ENCODE measurements around the gene ZNF569.
A peak's percentile ranks its signal among the peaks of the same experiment; 100 is the strongest.
"Not testable (repeated sequence)": the region's sequence is repeated elsewhere in the genome, so short reads cannot be mapped to it uniquely, and the experiment has no call there.

Gene ZNF569

DNA sequence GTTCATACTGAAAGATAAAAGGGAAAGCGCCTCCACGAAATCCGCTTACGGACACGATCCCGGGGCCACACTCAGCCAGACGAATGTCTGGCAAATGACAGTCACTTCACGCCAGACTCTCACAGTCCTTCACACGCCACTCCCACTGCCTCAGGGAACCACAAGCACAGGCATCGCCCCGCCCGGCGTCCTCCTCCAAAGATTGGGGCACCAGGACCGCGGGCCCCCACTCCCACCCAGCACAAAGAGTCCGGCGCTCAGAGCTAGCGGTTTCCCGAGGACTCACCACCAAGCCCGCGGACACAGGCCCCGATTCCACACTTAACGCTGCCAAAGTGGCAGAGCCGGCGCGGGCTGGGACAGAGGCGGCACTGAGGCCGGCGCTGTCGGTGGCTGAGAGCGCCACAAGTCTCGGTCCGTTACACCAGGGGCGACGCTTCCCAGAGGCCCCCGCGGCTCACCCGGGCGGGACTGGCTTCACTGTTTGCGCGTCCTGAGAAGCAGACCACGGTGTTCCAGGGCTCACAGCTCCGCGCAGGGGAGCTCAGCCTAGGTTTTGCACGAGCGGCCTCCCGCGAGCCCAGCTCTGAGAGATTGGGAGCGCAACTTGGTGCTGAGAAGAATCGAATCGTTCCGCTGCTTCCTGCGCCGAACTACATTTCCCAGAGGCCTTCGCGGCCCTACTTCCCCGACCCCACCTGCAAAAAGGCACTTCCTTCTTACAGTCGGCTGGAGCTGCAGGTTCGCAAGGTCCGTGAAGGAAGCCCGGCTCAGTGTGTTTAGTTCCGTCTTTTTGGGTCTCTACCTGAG is at the start of gene ZNF569:
ZNF569 (minus strand) TSS at position 647 of the 810 bp plus-strand sequence. CDS start 22,523 bp downstream, outside the sequence.
- peak; percentile 96 for DNase-seq

DNA sequence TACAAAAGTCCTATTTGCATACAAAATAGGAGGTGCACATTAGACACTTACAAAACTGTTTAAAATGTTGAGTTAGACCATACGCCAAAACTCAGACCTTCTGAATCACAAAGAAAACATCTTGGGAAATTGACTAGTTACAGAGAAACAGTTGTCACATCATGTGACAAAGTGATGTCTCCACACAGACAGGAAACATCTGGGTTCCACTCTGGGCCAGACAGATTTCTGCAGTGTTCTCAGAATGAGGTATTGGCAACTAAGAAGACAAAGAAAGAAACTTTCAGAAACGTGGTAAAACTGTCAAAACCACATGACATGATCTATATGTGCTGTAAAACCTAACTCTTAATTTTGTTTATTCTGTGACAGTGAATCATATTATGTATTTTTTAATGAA is 46.2 kb upstream of the ZNF569 start:
- DNase-seq: no peak

DNA sequence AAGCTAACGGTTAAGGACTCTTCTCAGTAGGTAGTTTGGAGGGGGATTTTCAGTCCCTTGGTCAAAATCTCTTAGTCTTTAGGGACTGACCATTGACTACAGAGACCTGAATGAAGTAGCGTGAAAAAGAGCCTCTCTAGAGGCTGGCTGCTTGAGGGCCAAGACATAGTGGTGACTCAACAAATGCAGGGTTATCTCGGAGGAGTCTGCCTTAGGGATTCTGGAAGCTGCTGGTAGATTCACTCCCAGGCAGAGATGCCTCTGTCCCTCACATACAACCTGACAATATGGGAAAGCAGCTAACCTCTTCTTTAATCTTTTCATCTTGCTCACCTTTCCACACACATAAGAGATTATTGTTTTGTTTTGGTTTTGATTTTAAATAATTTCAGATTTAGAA is 44.6 kb upstream of the ZNF569 start:
- DNase-seq: no peak

DNA sequence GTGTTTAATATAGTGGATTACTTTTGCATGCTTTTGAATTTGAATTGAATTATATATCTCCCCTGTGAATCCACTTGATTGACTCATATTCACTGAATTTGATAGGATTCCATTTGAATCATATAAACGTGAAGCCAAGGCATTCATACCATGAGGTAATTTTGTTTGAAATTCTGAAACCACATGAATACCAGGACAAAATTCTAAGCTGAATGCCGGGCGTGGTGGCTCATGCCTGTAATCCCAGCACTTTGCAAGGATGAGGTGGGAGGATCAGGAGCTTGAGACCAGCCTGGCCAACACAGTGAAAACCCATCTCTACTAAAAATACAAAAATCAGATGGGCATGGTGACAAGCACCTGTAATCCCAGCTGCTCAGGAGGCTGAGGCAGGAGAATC is 43.9 kb upstream of the ZNF569 start:
- no peak for DNase-seq

DNA sequence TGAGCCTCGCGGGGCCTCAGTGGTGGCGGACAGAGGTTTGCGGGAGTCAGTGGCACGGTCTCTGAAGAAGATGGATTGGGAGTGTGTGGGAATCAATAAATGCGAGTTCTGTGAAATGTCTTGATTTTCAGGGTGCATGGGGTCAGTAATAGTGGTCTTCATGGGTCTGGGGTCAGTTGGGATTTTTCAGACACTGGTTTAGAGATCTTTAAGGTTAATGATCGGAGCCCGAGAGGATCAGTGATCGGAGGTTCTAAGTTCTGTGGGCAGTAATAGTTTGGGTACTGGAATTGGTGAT is 39.9 kb upstream of the ZNF569 start:
- no peak for DNase-seq

DNA sequence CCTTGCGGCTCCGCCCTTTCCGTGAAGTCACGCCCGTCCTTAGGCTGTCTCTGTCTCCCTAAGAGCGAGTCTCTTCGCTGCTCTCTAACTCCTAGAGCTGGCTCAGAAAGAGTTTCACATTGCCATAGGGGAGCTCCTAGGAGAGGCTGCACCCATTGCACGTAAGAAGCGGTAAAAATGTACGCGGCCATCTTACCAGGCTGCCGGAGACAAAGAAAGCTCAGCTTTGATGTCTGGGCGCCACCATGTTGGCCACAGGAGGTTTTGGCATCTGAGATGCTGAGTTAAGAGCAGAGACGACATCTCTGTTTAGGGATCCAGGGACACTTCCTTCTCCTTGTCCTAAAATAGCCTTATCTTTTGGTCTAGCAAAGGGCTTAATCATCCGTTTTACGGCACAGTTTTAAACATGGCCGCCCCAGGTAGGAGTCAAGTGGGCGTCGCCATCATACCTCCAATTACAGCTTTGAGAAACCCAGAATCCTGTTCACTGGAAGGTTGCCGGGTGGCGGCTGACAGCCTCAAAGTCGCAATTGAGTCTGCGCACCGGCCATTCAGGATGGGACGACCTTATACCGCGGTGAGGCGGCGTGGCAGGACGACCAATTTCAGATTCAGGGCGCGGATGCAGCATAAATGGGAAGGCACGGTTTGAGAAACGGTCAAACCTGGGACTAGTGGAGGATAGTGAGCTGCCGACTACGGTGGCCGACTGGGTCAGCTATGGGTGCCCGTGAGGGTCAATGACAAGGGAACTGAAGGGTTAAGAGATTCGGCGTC is 39.3 kb upstream of the ZNF569 start, which contains the start of gene ZNF793:
ZNF793 (plus strand) TSS at position 553 of the 780 bp plus-strand sequence. CDS start 16,501 bp downstream, outside the sequence.
- peak; percentile 86 for DNase-seq

DNA sequence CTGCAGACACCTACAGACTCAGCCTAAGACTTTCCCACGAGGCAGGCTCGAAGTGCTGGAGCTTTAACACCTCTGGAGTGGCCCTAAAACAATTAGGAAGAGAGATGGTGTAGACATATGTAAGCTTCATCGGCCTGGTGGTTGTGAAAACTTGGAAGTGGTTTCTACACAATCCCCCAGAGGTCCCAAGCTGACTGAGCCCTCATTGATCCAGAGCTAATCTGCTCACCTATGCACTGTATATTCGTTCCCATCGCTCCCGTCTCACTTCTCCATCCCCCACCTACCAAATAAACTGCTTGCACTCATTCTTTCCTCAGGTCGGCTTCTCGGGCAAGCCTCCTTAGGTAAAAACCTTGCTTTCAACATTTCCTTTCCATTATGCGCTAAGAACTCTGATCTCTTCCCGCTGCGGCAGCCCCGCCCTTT is 38.7 kb upstream of the ZNF569 start:
- peak; percentile 20 for DNase-seq

DNA sequence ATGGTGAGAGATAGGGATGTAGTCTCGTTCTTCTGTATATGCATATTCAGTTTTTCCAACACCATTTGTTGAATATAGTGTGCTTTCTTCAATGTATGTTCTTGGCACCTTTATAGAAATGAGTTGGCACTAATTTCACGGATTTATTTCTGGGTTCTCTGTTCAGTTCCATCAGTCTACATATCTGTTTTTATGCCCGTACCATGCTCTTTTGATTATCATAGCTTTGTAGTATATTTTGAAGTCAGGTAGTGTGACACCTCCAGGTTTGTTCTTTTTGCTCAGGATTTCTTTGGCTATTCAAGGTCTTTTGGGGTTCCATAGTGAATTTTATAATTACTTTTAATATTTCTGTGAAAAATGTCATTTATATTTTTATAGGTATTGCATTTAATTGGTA is 25.0 kb upstream of the ZNF569 start:
- no peak for DNase-seq

DNA sequence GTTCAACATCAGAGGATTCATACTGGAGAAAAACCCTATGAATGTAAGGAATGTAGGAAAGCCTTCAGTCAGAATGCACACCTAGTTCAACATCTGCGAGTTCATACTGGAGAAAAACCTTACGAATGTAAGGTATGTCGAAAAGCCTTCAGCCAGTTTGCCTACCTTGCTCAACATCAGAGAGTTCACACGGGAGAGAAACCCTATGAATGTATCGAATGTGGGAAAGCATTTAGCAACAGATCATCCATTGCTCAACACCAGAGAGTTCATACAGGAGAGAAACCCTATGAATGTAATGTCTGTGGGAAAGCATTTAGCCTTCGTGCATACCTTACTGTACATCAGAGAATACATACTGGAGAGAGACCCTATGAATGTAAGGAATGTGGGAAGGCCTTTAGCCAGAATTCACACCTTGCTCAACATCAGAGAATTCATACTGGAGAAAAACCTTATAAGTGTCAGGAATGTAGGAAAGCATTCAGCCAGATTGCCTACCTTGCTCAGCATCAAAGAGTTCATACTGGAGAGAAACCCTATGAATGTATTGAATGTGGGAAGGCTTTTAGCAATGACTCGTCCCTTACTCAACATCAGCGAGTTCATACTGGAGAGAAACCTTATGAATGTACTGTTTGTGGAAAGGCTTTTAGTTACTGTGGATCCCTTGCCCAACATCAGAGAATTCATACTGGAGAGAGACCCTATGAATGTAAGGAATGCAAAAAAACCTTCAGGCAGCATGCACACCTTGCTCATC is 17.3 kb upstream of the ZNF569 start:
- DNase-seq: no peak

DNA sequence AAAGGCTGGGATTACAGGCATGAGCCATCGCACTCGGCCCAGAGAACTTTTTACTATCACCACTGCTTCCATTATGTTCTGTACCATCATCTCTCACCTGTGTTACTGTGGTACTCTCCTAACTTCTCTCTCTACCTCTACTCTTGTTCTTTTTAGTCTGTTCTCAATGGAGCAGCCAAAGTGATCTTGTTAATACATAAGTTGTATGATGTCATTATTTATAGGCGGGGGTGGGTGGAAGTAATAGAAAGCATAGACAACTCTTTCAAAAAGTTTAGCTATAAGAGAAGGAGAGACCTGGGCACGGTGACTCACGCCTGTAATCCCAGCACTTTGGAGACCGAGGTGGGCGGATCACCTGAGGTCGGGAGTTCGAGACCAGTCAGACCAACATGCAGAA is 4.9 kb upstream of the ZNF569 start:
- no peak for DNase-seq

DNA sequence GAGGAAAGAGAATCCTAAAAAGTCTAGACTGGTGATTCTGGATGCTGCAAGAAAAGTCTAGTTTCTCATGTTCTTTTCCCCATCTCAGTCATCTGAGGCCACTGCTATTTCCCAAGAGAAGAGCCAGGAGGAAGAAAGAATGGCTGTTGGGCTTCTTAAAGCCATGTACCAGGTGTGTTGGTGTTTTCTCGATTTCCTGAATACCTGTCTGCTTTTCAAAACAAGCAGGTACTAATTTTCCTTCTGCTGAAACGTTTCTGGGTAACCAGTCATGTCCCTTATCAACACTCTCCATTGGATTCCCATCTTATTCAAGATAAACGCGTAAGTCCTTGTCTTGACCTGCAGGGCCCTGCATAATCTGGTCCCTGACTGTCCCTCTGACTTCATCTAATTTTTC is 3.0 kb upstream of the ZNF569 start:
- DNase-seq: no peak

DNA sequence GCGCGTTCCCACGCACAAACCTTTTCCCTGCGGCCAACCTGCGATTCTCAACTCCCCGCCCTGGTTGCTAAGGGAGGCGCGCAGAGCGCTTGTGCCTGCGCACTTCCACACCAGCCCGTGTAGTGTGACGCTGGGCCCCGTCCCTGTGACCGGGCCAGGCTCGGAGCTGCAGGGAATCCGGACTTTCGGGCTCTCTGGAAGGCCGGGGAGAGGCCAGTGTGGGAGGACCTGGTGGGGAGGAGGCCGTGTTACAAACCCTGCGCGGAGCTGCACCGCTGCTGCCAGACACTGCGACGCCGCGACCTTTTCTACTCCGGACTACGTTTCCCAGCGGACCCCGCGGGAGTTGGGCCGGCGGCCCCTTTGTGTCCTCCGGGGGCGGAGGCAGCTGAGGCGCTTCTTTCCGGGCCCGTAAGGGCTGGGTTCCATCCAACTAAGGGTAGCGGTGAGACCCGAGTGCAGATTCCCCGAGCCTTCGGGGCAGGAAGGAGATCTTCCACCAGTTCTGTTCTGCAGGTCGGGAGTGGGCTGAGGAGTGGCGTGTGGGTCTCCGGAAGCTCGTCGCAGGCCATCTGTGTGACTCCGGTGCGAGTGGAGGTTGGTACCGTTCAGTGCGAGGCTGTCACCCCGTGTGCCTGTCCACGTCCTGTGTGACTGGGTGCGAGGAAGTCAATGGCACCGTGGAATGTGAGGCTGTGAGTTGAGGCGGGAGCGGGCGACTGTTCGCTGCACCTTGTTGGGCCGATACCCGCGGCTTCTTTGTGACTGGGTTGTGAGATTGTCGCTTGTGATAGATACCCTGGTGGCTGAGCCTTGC is 1.9 kb upstream of the ZNF569 start, which contains the start of gene ZNF570:
ZNF570 (plus strand) TSS at position 396 of the 817 bp plus-strand sequence. CDS start 999 bp downstream, outside the sequence.
- peak; percentile 85 for DNase-seq

DNA sequence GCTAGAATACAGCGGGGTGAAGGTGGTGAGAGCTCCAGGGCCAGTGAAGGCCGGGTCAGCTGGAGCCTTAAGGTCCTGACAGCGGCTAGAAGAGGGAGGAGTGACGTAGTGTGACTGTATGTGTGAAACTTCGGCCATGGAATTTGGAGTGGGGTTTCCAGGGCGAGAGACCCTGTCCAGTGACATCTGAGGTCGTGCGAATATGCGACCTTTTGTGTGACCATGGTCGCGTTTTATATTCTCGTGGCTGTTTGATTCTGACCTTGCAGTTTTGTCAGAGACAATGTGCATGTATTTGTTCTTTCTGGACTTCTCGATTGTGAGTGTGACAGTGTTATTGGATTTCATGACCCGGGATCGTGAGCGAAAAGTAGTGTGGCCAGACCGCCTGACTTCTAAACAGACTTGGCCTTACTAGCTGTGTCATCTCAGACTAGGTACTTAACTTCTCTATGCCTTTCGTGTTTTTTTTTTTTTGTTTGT is 405 bp upstream of the ZNF569 start:
- DNase-seq: no peak

DNA sequence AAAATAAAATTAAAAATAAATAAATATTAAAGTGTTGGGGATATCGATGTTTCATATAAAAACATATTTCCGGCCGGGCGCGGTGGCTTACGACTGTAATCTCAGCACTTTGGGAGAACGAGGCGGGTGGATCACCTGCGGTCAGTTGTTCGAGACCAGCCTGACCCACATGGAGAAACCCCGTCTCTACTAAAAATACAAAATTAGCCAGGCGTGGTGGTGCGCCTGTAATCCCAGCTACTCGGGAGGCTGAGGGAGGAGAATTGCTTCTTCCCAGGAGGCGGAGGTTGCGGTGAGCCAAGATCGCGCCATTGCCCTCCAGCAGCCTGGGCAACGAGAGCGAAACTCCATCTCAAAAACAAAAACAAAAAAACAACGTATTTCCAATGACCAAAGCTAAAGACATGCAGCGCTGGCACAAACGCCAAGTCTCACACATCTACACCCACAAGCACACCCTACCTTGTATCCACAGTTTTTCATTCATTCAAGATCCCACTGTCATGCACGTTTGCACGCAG is 907 bp downstream of the ZNF569 start:
- DNase-seq: no peak

DNA sequence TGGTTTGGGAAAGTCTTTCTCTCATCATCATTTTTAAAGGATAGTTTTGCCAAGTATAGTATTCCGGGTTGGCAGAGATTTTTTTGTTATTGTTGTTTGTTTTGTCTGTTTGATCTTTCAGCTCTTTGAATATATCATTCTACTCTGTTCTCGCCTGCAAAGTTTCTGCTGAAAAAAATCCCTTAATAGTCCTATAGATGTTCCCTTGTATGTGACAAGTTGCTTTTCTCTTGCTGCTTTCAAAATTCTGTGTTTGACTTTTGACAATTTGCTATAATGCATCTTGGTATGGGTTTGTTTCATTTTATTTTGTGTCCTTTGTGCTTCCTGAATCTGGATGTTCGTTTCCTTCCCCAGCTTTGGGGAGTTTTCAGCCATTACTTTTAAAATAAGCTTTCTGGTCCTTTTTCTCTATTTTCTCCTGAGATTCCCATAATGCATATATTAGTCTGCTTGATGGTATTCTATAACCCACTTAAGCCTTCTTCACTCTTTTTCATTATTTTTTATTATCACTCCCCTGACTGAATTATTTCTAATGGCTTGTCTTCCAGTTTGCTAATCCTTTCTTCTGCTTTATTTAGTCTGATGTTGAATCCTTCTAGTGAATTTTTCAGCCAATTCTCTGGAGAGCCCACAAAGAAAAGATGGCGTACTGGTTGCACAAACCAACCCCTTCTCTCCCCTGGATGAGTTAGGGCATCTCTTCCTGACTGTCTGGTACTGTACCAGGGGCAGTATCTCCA is 14.6 kb downstream of the ZNF569 start:
- no peak for DNase-seq

DNA sequence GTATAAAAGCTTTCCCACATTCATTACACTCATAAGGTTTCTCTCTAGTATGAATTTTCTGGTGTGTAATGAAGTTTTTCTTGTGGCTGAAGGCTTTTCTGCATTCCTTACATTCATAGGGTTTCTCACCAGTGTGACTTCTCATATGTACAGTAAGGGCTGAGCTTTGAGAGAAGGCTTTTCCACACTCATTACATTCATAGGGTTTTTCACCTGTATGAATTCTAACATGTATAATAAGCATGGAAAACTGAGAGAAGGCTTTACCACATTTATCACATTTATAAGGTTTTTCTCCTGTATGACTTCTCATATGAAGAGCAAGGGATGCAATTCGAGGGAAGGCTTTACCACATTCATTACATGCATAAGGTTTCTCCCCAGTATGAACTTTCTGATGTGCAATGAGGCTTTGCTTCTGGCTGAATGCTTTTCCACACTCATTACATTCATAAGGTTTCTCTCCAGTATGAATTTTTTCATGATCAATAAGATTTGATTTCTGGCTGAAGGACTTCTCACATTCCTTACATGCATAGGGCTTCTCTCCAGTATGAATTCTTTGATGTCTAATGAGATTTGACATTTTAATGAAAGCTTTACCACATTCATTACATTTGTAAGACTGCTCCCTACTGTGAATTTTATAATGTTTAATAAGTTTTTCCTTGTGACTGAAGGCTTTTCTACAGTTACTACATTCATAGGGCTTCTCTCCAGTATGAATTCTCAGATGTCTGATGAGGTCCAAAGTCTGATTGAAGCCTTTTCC is 53.7 kb downstream of the ZNF569 start:
- DNase-seq: no peak

DNA sequence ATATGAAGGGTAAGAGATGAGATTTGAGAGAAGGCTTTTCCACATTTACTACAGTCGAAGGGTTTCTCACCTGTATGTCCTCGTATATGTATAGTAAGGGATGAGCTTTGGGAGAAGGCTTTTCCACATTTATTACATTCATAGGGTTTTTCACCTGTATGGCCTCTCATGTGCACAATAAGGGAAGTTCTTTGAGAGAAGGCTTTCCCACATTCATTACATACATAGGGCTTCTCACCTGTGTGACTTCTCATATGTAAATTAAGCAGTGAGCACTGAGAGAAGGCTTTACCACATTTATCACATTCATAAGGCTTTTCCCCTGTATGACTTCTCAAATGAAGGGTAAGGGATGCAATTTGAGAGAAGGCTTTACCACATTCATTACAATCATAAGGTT is 54.5 kb downstream of the ZNF569 start:
- DNase-seq: no peak

DNA sequence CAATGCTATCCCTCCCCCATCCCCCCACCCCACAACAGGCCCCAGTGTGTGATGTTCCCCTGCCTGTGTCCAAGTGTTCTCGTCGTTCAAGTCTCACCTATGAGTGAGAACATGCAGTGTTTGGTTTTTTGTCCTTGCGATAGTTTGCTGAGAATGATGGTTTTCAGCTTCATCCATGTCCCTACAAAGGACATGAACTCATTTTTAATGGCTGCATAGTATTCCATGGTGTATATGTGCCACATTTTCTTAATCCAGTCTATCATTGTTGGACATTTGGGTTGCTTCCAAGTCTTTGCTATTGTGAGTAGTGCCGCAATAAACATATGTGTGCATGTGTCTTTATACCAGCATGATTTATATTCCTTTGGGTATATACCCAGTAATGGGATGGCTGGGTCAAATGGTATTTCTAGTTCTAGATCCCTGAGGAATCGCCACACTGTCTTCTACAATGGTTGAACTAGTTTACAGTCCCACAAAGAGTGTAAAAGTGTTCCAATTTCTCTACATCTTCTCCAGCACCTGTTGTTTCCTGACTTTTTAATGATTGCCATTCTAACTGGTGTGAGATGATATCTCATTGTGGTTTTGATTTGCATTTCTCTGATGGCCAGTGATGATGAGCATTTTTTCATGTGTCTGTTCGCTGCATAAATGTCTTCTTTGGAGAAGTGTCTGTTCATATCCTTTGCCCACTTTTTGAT is 61.0 kb downstream of the ZNF569 start:
- DNase-seq: not testable (repeated sequence)

DNA sequence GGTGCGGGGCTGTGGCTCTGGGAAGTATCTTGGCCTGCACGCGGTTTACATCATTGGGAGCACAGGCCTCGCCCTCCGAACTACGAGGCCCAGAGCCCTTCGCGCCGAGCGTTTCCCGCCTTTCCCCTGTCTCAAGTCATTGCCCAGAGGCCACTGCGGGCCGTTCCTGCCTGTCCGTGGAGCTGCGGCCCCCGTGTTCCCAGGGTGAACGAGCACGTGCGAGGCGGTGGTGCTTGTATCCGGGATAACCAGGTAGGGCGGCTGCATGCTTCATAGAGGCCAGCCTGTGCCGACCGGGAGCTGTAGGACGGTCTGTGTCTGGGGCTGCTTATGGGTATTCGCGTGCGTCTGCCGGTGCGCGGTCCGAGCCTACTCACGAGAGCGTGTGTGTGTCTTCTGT is 63.8 kb downstream of the ZNF569 start:
- DNase-seq: no peak

DNA sequence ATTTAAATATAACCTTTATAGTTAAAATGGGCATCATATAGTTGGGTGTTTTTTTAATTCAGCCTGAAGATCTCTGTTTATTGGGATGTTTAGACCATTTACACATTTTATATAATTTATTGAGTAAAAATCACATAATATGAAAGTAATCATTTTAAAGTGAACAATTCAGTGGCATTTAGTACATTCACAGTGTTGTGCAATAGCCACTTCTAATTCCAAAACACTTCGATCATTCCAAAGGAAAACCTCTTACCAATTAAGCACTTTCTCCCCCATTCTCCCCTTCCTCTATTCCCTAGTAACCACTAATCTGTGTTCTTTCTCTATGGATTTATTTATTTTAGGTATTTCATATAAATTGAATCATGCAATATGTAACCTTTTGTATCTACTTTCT is 66.2 kb downstream of the ZNF569 start:
- DNase-seq: no peak
